ENCODE measurements around the gene GTPBP3.
A peak's percentile ranks its signal among the peaks of the same experiment; 100 is the strongest.
"Not testable (repeated sequence)": the region's sequence is repeated elsewhere in the genome, so short reads cannot be mapped to it uniquely, and the experiment has no call there.

The GTPBP3 gene

DNA sequence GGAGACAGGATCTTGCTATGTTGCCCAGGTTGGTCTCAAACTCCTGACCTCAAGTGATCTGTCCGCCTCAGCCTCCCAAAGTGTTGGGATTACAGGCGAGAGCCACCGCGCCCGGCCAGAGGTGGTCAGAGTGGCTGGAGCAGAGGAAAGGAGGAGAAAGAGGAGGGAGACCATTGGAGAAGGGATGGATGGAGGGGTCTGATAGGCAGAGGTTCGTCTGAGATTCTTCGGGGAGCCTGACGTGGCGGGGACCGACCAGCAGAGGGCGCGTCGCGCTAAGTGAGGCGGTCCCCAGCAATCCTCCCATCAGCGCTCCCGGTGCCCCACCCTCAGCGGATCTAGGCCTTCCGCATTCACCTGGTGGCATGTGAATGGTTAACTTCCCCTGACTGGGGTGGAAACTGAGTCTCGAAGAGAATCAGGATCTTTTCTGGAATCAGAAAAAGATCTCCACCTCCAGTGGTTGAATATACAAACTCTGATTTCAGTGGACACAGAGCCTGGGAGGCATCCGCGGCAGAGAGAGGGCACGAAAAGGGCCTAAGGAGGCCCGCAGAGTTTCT, 8.8 kb downstream of the GTPBP3 start:
- DNase-seq (peak; percentile 82 to 83), ATAC-seq (peak; percentile 97)
- Mint-ChIP-seq H3K9me3 (no peaks in the 10 kb centered on the region), H3K27ac (peak overlapping the region in 1 of 2 donors; percentile 21), H3K4me3 (no peak overlapping the region), H3K4me1 (peaks cover 17% of the 10 kb centered on the region), H3K27me3 (peaks cover 42% of the 10 kb centered on the region)

DNA sequence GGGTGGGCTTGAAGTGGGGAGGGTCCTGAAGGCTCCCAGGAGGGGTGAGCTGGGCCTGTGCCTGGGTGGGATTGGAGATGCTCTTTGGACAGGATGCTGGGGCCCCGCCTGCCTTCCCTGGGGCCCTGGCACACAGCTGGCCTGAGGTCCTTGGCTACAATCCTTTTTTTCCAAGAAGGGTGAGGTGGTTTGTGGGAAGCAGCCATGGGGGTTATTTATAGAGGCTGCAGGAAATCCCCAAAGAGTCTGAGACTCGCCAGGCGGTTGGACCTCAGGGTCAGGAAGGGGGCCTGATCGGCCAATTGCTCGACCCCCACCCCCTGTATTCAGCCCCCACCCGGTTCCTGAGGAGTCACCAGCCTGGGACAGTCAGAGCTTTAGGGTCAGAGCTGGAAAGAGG, 10.0 kb downstream of the GTPBP3 start:
- no peaks in the 10 kb centered on the region for H3K9me3 Mint-ChIP-seq
- peaks cover 54% of the 10 kb centered on the region for H3K27me3 Mint-ChIP-seq
- no peak for ATAC-seq
- DNase-seq: no peak
- no peak overlapping the region for H3K4me3 Mint-ChIP-seq
- H3K4me1 Mint-ChIP-seq: peaks cover 24% of the 10 kb centered on the region
- no peak overlapping the region for H3K27ac Mint-ChIP-seq

DNA sequence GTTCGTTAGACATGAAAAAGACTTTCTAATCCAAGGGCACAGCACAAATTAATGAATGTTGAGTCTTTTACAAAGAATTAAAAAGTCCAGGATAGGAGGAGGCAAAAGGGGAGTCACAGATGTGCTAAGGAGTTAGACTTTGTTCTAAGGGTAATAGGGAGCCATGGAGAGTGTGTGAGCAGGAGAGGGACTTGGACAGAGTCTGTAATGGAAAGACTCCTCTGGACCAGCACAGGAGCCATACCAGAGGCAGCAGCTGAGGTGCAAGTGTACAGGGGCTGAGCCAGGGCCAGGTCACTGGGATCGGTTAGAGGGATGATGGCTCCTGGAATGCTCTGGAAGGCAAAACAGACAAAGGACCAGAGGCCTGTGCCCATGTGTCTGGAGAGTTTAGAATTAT, 10.5 kb downstream of the GTPBP3 start:
- ATAC-seq (no peak), DNase-seq (no peak)
- peaks cover 24% of the 10 kb centered on the region for H3K4me1 Mint-ChIP-seq
- no peak overlapping the region for H3K4me3 Mint-ChIP-seq
- peaks cover 59% of the 10 kb centered on the region for H3K27me3 Mint-ChIP-seq
- H3K9me3 Mint-ChIP-seq: no peaks in the 10 kb centered on the region
- H3K27ac Mint-ChIP-seq: no peak overlapping the region

DNA sequence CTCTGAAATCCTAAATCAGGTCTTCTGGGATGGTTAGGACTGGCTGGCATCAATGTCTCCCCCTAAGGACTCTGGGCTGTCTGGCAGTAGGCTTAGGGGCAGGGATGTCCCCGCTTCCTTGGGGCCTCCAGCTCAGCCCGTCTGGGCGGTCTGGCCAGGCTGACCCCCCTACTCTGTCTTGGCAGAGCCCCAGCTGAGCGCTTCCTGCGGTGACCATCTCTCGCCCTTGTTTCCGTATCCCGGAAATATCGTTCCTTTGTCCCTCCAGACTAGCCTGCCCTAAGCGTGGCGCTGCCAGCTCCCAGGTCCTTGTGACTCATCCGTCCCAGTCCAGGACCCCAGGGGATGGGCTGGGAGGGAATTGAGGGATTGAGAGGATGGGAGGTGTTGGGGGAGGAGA, 11.3 kb downstream of the GTPBP3 start:
- no peak overlapping the region for H3K27ac Mint-ChIP-seq
- no peaks in the 10 kb centered on the region for H3K9me3 Mint-ChIP-seq
- no peak overlapping the region for H3K4me3 Mint-ChIP-seq
- peaks cover 67% of the 10 kb centered on the region for H3K27me3 Mint-ChIP-seq
- no peak for DNase-seq
- H3K4me1 Mint-ChIP-seq: peaks cover 24% of the 10 kb centered on the region
- no peak for ATAC-seq

DNA sequence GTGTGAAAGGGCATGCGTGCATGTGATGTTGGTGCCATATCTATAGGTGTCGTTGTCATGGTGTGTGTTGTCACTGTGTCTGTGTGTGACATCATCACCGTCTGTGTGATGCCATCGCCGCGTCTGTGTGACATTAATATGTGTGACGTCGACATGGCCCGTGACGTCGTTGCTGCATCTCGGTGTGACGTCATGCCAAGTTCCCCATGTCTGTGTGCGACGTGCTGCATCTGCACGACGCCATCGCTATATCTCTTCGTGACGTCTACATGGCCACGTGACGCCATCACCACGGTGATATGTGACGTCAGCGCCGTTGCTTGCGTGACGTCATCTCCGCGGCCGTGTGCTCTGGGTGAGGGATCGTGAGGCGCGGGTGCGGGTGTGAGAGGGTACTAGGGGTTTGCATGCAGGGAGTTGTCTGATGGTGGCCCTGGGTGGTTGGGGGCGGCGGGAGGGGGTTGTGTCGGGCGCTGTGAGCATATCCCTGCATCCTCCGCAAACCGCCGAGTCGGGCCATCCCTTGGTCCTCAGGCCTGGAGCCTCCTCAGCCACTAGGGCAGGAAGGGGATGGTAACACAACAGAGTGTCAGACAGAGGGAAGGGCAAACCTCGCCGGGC, 14.6 kb downstream of the GTPBP3 start:
- Mint-ChIP-seq H3K27me3 (peaks cover 69% of the 10 kb centered on the region), H3K27ac (no peak overlapping the region), H3K9me3 (no peaks in the 10 kb centered on the region), H3K4me1 (peaks cover 15% of the 10 kb centered on the region), H3K4me3 (no peak overlapping the region)
- ATAC-seq (no peak), DNase-seq (no peak)

DNA sequence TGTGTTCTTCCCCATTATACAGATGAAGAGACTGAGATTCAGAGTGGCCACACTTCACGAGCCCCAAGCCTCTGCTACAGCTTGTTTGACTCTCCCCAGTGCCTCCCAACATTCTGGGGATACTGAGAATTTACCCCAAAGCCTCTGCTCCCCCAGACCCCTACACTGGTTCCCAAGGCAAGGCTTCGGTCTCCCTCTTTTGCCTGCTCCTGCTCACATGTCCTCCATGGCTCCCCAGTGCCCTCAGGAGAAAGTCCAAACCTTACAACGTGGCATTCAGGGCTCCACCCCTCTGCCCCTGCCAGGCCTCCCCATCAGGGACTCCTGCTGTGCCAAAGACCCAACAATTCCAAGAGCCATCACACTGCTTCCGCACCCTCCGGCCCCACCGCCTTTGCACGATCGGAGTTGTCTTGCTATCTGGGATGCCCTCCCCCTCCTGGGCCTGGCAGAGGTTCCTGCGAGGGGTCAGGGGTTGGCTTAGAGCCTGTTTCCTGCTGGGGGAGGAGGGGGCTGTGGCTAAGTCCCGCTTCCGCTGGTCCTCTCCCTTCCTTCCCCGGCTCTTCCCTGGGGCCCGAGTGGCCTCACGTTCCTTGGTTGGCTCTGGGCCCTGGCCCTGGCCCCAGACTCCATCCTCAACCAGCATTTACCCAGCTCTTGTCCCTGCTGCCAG, 15.4 kb downstream of the GTPBP3 start:
- DNase-seq (no peak), ATAC-seq (no peak)
- Mint-ChIP-seq H3K4me1 (peaks cover 15% of the 10 kb centered on the region), H3K27me3 (peaks cover 61% of the 10 kb centered on the region), H3K27ac (peak overlapping the region in 1 of 2 donors; percentile 3), H3K4me3 (no peak overlapping the region), H3K9me3 (no peaks in the 10 kb centered on the region)

DNA sequence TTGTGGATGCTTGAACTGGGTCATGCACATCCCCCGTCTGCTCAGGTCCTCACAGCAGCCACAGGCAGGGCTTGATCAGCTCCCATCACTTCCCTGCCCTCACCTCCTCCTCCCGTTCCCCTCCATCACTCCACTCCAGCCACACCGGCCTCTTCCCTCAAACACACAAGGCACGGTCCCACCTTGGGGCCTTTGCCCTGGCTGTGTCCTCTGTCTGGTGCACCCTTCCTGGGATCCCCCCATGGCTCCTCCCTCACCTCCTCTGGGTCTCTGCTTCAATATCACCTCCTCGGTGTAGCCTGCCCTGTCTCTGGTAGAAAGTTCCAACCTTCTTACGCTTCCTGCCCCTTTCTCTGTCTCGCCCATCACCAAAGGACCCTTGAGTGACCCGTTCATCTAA, 16.0 kb downstream of the GTPBP3 start:
- DNase-seq (no peak), ATAC-seq (no peak)
- H3K27me3 Mint-ChIP-seq: peaks cover 54% of the 10 kb centered on the region
- H3K4me1 Mint-ChIP-seq: peaks cover 15% of the 10 kb centered on the region
- no peaks in the 10 kb centered on the region for H3K9me3 Mint-ChIP-seq
- no peak overlapping the region for H3K27ac Mint-ChIP-seq
- H3K4me3 Mint-ChIP-seq: peak overlapping the region in 1 of 2 donors; percentile 3

DNA sequence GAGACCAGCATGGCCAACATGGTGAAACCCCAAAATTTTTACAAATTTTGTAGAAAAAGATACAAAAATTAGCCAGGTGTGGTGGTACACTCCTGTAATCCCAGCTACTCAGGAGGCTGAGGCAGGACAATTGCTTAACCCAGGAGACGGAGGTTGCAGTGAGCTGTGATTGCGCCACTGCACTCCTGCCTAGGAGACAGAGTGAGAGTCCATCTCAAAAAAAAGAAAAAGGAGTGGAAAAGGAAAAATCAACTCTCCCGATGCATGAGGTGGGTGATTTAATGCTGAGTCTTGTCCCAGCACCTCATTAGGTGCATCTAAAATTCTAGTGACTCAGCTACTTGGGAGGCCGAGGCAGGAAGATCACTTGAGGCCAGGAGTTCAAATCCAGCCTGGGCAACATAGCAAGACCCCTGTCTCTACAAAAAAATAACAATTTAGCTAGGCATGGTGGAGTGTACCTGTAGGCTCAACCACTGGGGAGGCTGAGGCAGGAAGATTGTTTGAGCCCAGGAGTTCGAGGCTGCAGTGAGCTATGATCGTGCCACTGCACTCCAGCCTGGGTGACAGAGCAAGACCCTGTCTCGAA, 19.8 kb downstream of the GTPBP3 start:
- Mint-ChIP-seq H3K27me3 (peaks cover 17% of the 10 kb centered on the region), H3K27ac (no peak overlapping the region), H3K4me3 (no peak overlapping the region), H3K4me1 (no peaks in the 10 kb centered on the region), H3K9me3 (no peaks in the 10 kb centered on the region)
- ATAC-seq: no peak
- DNase-seq: no peak

DNA sequence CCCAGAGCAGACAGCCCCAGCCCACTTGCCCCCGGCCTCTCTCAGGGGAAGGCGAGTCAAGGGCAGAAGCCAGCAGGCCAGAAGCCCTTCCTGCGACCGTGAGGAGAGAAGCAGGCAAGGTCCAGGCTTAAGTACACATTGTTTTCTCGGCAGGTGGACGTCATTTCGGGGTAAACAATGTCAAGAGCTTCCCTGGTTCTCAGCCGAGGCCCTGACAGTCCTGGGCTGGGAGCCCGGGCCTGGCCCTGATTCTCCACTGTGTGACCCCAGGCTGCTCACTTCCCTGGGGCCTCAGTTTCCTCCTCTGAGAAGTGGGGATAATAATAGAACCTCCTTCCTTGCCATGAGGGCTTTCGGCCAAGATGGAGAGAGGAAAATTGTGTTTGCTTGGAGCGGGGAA, 20.4 kb downstream of the GTPBP3 start:
- Mint-ChIP-seq H3K4me1 (no peaks in the 10 kb centered on the region), H3K9me3 (no peaks in the 10 kb centered on the region), H3K27ac (no peak overlapping the region), H3K27me3 (peaks cover 12% of the 10 kb centered on the region), H3K4me3 (no peak overlapping the region)
- DNase-seq (no peak), ATAC-seq (no peak)

DNA sequence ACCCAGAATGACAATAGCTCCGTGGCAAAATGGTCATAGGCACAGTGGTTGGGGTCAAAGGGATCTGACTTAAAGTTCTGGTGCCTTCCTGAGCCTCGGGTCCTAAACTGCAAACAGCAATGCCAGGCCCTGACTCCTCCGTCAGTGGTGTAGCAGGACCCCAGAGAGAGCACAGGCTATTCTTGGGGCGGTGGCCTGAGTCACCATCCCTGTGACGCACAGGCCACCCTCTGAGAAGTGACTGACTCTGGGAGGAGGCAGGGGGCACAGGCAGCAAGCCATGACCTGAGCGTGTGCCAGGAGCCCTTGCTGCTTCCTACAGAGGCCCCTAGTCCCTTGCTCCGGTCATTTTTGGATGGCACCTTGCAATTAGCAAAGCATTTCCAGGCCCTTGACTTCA, 21.0 kb downstream of the GTPBP3 start:
- no peak overlapping the region for H3K27ac Mint-ChIP-seq
- no peaks in the 10 kb centered on the region for H3K4me1 Mint-ChIP-seq
- H3K27me3 Mint-ChIP-seq: peaks cover 5% of the 10 kb centered on the region
- DNase-seq (no peak), ATAC-seq (no peak)
- H3K9me3 Mint-ChIP-seq: no peaks in the 10 kb centered on the region
- no peak overlapping the region for H3K4me3 Mint-ChIP-seq

DNA sequence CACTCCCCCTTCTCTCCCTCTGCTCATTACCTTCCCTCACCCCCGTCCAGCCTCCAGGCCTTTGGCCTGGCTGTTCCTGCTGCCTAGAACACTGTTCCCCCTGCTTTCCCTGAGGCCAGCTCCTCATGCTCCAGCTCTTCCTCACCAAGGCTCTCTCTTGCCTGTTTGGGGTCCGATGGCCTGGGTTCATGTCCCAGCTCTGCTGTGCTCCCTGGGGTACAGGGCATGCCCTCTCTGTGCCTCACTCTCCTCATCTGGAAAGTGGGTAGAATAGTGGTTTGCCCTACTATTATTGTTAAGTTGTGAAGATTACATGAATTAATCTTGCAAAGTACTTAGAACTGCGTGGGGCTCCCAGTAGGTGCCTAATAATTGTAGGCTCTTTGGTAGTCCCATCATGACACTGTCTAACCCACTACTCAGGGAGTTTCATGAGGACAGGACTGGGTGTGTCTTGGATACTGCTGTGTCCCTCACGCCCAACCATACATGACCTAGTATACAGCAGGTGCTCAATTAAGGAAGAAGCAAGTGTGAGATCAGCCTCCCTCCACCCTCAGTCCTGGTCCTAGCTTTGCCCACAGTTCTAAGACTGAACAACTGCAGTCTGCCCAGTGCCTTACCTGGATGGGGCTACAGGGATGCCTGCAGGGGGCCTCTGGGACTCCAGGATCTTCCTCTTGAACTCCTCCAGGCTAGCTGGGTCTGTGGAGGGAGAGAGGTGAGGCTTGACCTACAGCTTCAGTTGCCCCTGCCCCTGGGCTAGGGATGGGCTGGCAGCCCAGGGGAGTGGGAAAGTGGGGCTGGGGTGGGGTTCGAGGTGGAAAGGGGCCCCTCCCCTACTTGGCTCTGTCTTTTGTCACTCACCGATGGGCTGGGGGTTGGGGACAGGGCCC, 22.8 kb downstream of the GTPBP3 start:
- Mint-ChIP-seq H3K4me3 (no peak overlapping the region), H3K9me3 (no peaks in the 10 kb centered on the region), H3K27ac (no peak overlapping the region), H3K27me3 (no peaks in the 10 kb centered on the region), H3K4me1 (no peaks in the 10 kb centered on the region)
- DNase-seq (no peak), ATAC-seq (no peak)

DNA sequence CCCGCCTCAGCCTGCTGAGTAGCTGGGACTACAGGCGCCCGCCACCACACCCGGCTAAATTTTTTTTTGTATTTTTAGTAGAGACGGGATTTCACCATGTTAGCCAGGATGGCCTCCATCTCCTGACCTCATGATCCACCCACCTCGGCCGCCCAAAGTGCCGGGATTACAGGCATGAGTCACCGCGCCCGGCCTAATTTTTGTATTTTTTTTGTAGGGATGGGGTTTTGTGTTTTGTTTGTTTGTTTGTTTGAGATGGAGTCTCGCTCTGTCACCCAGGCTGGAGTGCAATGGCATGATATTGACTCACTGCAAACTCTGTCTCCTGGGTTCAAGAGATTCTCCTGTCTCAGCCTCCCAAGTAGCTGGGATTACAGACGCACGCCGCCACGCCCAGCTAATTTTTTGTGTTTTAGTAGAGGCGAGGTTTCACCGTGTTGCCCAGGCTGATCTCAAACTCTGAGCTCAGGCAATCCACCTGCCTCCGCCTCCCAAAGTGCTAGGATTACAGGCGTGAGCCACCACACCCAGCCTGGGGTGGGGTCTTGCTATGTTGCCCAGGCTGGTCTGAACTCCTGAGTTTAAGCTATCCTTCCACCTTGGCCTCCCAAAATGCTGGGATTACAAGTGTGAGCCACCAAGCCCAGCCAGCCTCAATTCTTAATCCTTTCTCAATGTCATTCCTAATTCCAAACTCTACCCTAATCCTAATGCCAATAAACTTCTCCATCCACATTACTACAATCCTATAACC, 26.7 kb downstream of the GTPBP3 start:
- H3K27me3 Mint-ChIP-seq, DNase-seq, H3K4me3 Mint-ChIP-seq: not testable (repeated sequence)

DNA sequence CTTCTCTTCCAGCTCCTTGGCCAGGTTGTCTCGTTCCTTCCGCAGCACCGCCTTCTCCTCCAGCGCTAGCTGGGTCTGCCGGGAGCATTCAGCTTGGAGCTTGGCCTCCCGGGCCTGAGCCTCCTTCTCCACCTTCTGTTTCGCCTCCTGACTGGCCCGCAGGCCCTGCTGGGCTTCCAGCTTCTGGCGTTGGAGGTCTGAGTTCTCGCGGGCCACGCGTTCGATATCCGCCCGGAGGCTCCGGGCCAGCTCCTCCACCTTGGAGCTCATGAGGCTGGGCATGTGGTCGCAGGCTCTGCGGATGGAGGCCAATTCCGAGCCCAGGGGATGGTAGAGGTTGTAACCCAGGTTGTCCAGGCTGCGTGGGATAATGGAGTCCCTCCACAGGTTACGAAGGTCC, 28.0 kb downstream of the GTPBP3 start:
- peaks cover 5% of the 10 kb centered on the region for H3K27me3 Mint-ChIP-seq
- peak overlapping the region in 1 of 2 donors; percentile 73 for H3K27ac Mint-ChIP-seq
- no peak overlapping the region for H3K4me3 Mint-ChIP-seq
- ATAC-seq: no peak
- peaks cover 5% of the 10 kb centered on the region for H3K4me1 Mint-ChIP-seq
- no peak for DNase-seq
- no peaks in the 10 kb centered on the region for H3K9me3 Mint-ChIP-seq

More for the DNA sequence above, 26.7 kb downstream of the GTPBP3 start:
- not testable (repeated sequence) for H3K9me3 Mint-ChIP-seq, H3K4me1 Mint-ChIP-seq, ATAC-seq, H3K27ac Mint-ChIP-seq

DNA sequence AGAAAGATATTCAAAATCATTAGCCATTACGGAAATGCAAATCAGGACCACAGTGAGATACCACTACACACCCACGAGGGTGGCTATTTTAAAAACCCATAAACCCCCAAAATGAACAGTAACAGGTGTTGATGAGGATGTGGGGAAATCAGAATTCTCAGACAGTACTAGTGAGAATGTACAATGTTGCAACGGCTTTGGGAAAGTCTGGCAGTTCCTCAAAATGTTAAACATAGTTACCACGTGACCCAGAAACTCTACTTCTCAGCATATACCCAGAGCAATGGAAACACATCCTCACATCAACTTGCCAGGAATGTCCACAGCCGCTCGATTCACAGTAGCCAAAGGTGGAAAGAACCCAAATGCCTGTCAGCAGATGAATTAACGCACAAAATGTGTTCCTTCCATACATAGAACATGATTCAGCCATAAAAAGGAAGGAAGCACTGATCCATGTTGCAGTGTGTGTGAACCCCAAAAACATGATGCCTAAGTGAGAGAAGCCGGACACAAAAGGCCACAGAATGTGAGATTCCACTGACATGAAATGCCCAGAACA, 32.8 kb downstream of the GTPBP3 start:
- peak; percentile 46 for ATAC-seq
- Mint-ChIP-seq H3K9me3 (no peaks in the 10 kb centered on the region), H3K4me1 (peaks cover 8% of the 10 kb centered on the region), H3K27me3 (peaks cover 9% of the 10 kb centered on the region), H3K27ac (no peak overlapping the region), H3K4me3 (no peak overlapping the region)
- DNase-seq: no peak
